Body of pancreas (tissue), 4 donors: ENCODE results near the gene AGK. TPM values are rescaled to one million over a fixed set of nuclear protein-coding genes. Genes with fewer than 3 reads are reported as not detected.
A peak's percentile ranks its signal among the peaks of the same experiment; 100 is the strongest.

ENCODE experiments used
- ATAC-seq: fragments of 150-250 bp; one replicate; pipeline ENCODE4 v1.9.1; 2016
- DNase-seq, 4 donors: peaks; one replicate each; pipeline ENCODE4 v3.0.0-alpha.2; 2019
- H3K27ac ChIP-seq, 4 donors: fragments of 200-600 bp; sonication (generic); 1 replicate in 3 of 4; 2 replicates in 1 of 4; pipeline versions ENCODE4 v1.5.1 to v1.6.1; 2016 to 2019; ENCODE audit warnings: mild to moderate bottlenecking in 1 of 4, mixed read lengths in 1 of 4, moderate library complexity in 1 of 4
- H3K27me3 ChIP-seq, 2 donors: fragments of 200-600 bp; sonication (generic); one replicate each; pipeline ENCODE4 v1.6.0; 2016; ENCODE audit warnings: mild to moderate bottlenecking in 1 of 2
- H3K36me3 ChIP-seq, 2 donors: fragments of 200-600 bp; sonication (generic); replicated peaks in 1 of 2; 2 replicates each; pipeline ENCODE4 v1.5.1; 2016; ENCODE audit warnings: low read depth in 2 of 2; ENCODE audit not compliant: insufficient read depth in 1 of 2
- H3K4me1 ChIP-seq: fragments of 200-600 bp; sonication (generic); one replicate; pipeline ENCODE4 v1.6.0; 2016
- H3K4me3 ChIP-seq, 2 donors: fragments of 200-600 bp; sonication (generic); 1 replicate in 1 of 2; 2 replicates in 1 of 2; pipeline ENCODE4 v1.5.1; 2016 to 2019
- H3K9me3 ChIP-seq, 3 donors: fragments of 200-600 bp; sonication (generic); 1 replicate in 2 of 3; 2 replicates in 1 of 3; pipeline ENCODE4 v1.5.1; 2016
- CTCF ChIP-seq, 7 experiments: fragments of 450-650 bp in 4 of 7; fragments of 200-600 bp in 3 of 7; sonication (generic) in 3 of 7; IDR thresholded peaks; one replicate each; pipeline ENCODE4 v1.5.1; 2016 to 2019; ENCODE audit warnings: antibody characterized with exemption in 7 of 7
- POLR2A ChIP-seq, 3 donors: fragments of 450-650 bp; IDR thresholded peaks; one replicate each; pipeline ENCODE4 v1.6.1; 2016; ENCODE audit warnings: antibody characterized with exemption in 3 of 3, mild to moderate bottlenecking in 2 of 3
- WGBS, 2 donors: methylation state at CpG; one replicate each; pipeline ENCODE4 v1.1.5; 2017; 5-methylcytosine and 5-hydroxymethylcytosine counted together
- intact Hi-C: fragments of 100-400 bp; cut with DNase I; formaldehyde crosslinking; loops from one replicate; pipeline ENCODE4 v1.15.1; 2023
- total RNA-seq, 2 donors: library from RNA; depleted of rRNA; stranded (reverse); fragments of >200 nt; gene quantifications; one replicate each; pipeline ENCODE4 v1.1.0, GENCODE V29; 2016

Gene AGK
- total RNA-seq, 2 donors from 2014 or later = 12.7 to 30.7 TPM

- intact Hi-C loops = no loop called here
- no peak for ATAC-seq
Observed at GRCh38 chr7:141525973-141526514, 25.2 kb upstream of the AGK start.

GRCh38 chr7:141527076-141527475, 24.1 kb upstream of the AGK start:
- Histone ChIP-seq H3K36me3 (no peaks in the 10 kb centered on the region), H3K9me3 (no peaks in the 10 kb centered on the region), H3K4me3 (no peak overlapping the region), H3K27ac (no peak overlapping the region), H3K4me1 (no peaks in the 10 kb centered on the region), H3K27me3 (no peaks in the 10 kb centered on the region)
- TF ChIP-seq POLR2A (IDR thresholded peaks at IDR 0.05) = no peak
- ATAC-seq (no peak), DNase-seq (no peak)
- 73 to 80% methylated on average over 4 of the region's 4 CpGs for WGBS, 2 donors
- intact Hi-C loops = no loop called here

More at GRCh38 chr7:141525973-141526514, 25.2 kb upstream of the AGK start:
- DNase-seq = no peak
- H3K9me3 ChIP-seq = no peaks in the 10 kb centered on the region
- H3K36me3 ChIP-seq = no peaks in the 10 kb centered on the region
- no peaks in the 10 kb centered on the region for H3K4me1 ChIP-seq
- no peak overlapping the region for H3K27ac ChIP-seq
- H3K4me3 ChIP-seq = no peak overlapping the region
- no peaks in the 10 kb centered on the region for H3K27me3 ChIP-seq
- TF ChIP-seq POLR2A (IDR thresholded peaks at IDR 0.05) (no peak), CTCF (IDR thresholded peaks at IDR 0.05) (no peak)

GRCh38 chr7:141528399-141528798, 22.8 kb upstream of the AGK start:
- ATAC-seq = no peak
- intact Hi-C loops = no loop called here
- DNase-seq = no peak
- Histone ChIP-seq H3K4me3 (no peak overlapping the region), H3K36me3 (no peaks in the 10 kb centered on the region), H3K4me1 (no peaks in the 10 kb centered on the region), H3K27me3 (no peaks in the 10 kb centered on the region), H3K27ac (no peak overlapping the region), H3K9me3 (no peaks in the 10 kb centered on the region)
- TF ChIP-seq POLR2A (IDR thresholded peaks at IDR 0.05) = no peak
- no peak for TF ChIP-seq CTCF (IDR thresholded peaks at IDR 0.05)
- WGBS, 2 donors = 90 to 91% methylated on average over 3 of the region's 3 CpGs

GRCh38 chr7:141533149-141533949, 17.9 kb upstream of the AGK start:
- no peak overlapping the region for H3K4me3 ChIP-seq
- H3K9me3 ChIP-seq = no peaks in the 10 kb centered on the region
- ATAC-seq = no peak
- peak; percentile 64 to 77 (median 70) for DNase-seq
- TF ChIP-seq CTCF (IDR thresholded peaks at IDR 0.05) (peak; percentile 73 to 92 (median 79)), POLR2A (IDR thresholded peaks at IDR 0.05) (no peak)
- no peaks in the 10 kb centered on the region for H3K27me3 ChIP-seq
- intact Hi-C loops = no loop called here
- H3K4me1 ChIP-seq = no peaks in the 10 kb centered on the region
- H3K36me3 ChIP-seq = no peaks in the 10 kb centered on the region
- no peak overlapping the region for H3K27ac ChIP-seq
- 13 to 15% methylated on average over 11 of the region's 11 CpGs for WGBS, 2 donors

GRCh38 chr7:141534757-141535737, 16.2 kb upstream of the AGK start:
- ATAC-seq (no peak), DNase-seq (no peak)
- no peaks in the 10 kb centered on the region for H3K9me3 ChIP-seq
- no peaks in the 10 kb centered on the region for H3K4me1 ChIP-seq
- H3K4me3 ChIP-seq = no peak overlapping the region
- TF ChIP-seq POLR2A (IDR thresholded peaks at IDR 0.05) (no peak), CTCF (IDR thresholded peaks at IDR 0.05) (no peak)
- H3K36me3 ChIP-seq = no peaks in the 10 kb centered on the region
- H3K27me3 ChIP-seq = no peaks in the 10 kb centered on the region
- no peak overlapping the region for H3K27ac ChIP-seq
- WGBS, 2 donors = 52 to 59% methylated on average over 9 of the region's 9 CpGs
- intact Hi-C loops = no loop called here
